Jurkat, Clone E6-1 (cell line): ENCODE measurements around the gene CYP4F2.
"Not testable (repeated sequence)": the region's sequence is repeated elsewhere in the genome, so short reads cannot be mapped to it uniquely, and the experiment has no call there.

Experiments
- DNase-seq: peaks from one replicate; pipeline ENCODE4 v3.0.0-alpha.2; 2011; ENCODE audit warnings: low read depth, low spot score
- H3K4me3 ChIP-seq: 2 replicates; pipeline ENCODE4 v1.5.1; 2011; ENCODE audit warnings: mild to moderate bottlenecking, low read length, control low read depth, moderate library complexity

CYP4F2 gene

GRCh38 chr19:15829306-15829698 is 68.6 kb downstream of the CYP4F2 start:
- no peak overlapping the region for H3K4me3 ChIP-seq
- no peak for DNase-seq

- DNase-seq, result not testable (repeated sequence)
Measured at GRCh38 chr19:15828611-15829305, 69.1 kb downstream of the CYP4F2 start.

GRCh38 chr19:15828121-15828610 is 69.7 kb downstream of the CYP4F2 start:
- no peak for DNase-seq
- no peak overlapping the region for H3K4me3 ChIP-seq

More at GRCh38 chr19:15828611-15829305, 69.1 kb downstream of the CYP4F2 start:
- H3K4me3 ChIP-seq, result not testable (repeated sequence)
